Aorta (tissue), 5 donors: Measurements from ENCODE around the gene LRBA. TPM values are rescaled to one million over a fixed set of nuclear protein-coding genes. Genes with fewer than 3 reads are reported as not detected.
"Not testable (repeated sequence)": the region's sequence is repeated elsewhere in the genome, so short reads cannot be mapped to it uniquely, and the experiment has no call there.

Experiments used
- ATAC-seq: fragments of 200-7000 bp; cut with Tn5 transposase; one replicate; pipeline ENCODE4 v1.9.1; 2022; ENCODE audit warnings: moderate library complexity; ENCODE audit not compliant: low FRiP score
- DNase-seq, 2 donors: peaks; one replicate each; pipeline ENCODE4 v3.0.0-alpha.2; 2020
- H3K27ac ChIP-seq, 2 donors: one replicate each; pipeline ENCODE4 v1.5.1; 2013; ENCODE audit warnings: low read length in 2 of 2, mild to moderate bottlenecking in 2 of 2, moderate library complexity in 2 of 2, control low read depth in 1 of 2, inconsistent platforms in 1 of 2, low read depth in 1 of 2
- H3K27me3 ChIP-seq, 2 donors: one replicate each; pipeline ENCODE4 v1.6.1; 2013; ENCODE audit warnings: control low read depth in 1 of 2, low read length in 1 of 2, mild to moderate bottlenecking in 1 of 2, moderate library complexity in 1 of 2; ENCODE audit not compliant: insufficient read depth in 2 of 2, control insufficient read depth in 1 of 2
- H3K36me3 ChIP-seq, 2 donors: one replicate each; pipeline ENCODE4 v1.6.1; 2013; ENCODE audit warnings: control low read depth in 1 of 2, low read length in 1 of 2, mild to moderate bottlenecking in 1 of 2; ENCODE audit not compliant: insufficient read depth in 2 of 2, control insufficient read depth in 1 of 2
- H3K4me1 ChIP-seq, 2 donors: one replicate each; pipeline ENCODE4 v1.6.1; 2013; ENCODE audit warnings: low read length in 2 of 2, control low read depth in 1 of 2, mild to moderate bottlenecking in 1 of 2, moderate library complexity in 1 of 2; ENCODE audit not compliant: insufficient read depth in 2 of 2, control insufficient read depth in 1 of 2
- H3K4me3 ChIP-seq, 2 donors: one replicate each; pipeline ENCODE4 v1.5.1; 2013; ENCODE audit warnings: low read length in 2 of 2, control low read depth in 1 of 2, mild to moderate bottlenecking in 1 of 2
- H3K9me3 ChIP-seq: one replicate; pipeline ENCODE4 v1.6.1; 2013; ENCODE audit warnings: mild to moderate bottlenecking, low read length; ENCODE audit not compliant: control insufficient read depth
- WGBS, 2 donors: extraction: QIAGEN DNeasy Blood & Tissue Kit; methylation state at CpG; one replicate each; pipeline ENCODE4 v1.1.7; 2013; 5-methylcytosine and 5-hydroxymethylcytosine counted together
- intact Hi-C, 2 donors: fragments of 100-400 bp; cut with DNase I; formaldehyde crosslinking; loops; one replicate each; pipeline versions ENCODE4 v1.14.2 to v1.15.0; 2022
- polyA plus RNA-seq, 2 donors: library from polyadenylated mRNA; stranded (reverse); fragments of 200-250 nt; gene quantifications; one replicate each; pipeline ENCODE4 v1.2.3, GENCODE V29; 2013
- total RNA-seq, 2 donors: library from RNA; stranded (reverse); fragmentation: NEBNext Ultra II Directional; extraction: Animal tissue kit (Norgen Biotek cat#: 25700); gene quantifications; one replicate each; pipeline ENCODE4 v1.2.1, GENCODE V29; 2021
- donor health status: healthy with polysubstance abuse.
- donor health status: Bipolar disorder and iron deficiency.
- donor health status: DM: no; HTN: no; CAD: no.
- donor health status: DM: no; HTN: no; CAD: no.
- donor health status: DM: yes; HTN: yes; CAD: no.

LRBA gene
- total and polyA plus RNA-seq, 4 donors: 4.8 to 34.5 (median 15.4) TPM

GRCh38 chr4:150561143-150561737, 453.8 kb downstream of the LRBA start:
- H3K27ac ChIP-seq: no peak overlapping the region
- ATAC-seq (no peak), DNase-seq (no peak)
- no peaks in the 10 kb centered on the region for H3K36me3 ChIP-seq
- H3K4me1 ChIP-seq: no peaks in the 10 kb centered on the region
- H3K9me3 ChIP-seq: peaks cover 2% of the 10 kb centered on the region
- H3K4me3 ChIP-seq: no peak overlapping the region
- H3K27me3 ChIP-seq: no peaks in the 10 kb centered on the region
- 94 to 96% methylated on average over 2 of the region's 2 CpGs for WGBS, 2 donors
- intact Hi-C loops: no loop called here

- H3K4me1 ChIP-seq, ATAC-seq, H3K36me3 ChIP-seq, H3K9me3 ChIP-seq, intact Hi-C loops, H3K4me3 ChIP-seq, H3K27me3 ChIP-seq, DNase-seq, H3K27ac ChIP-seq: not testable (repeated sequence)
- WGBS, 2 donors: 97 to 98% methylated on average over 3 of the region's 3 CpGs
Measured at GRCh38 chr4:150557811-150558210, 457.3 kb downstream of the LRBA start.

GRCh38 chr4:150547154-150547838, 467.8 kb downstream of the LRBA start:
- no peak overlapping the region for H3K4me3 ChIP-seq
- H3K9me3 ChIP-seq: no peaks in the 10 kb centered on the region
- no peak for ATAC-seq
- H3K4me1 ChIP-seq: no peaks in the 10 kb centered on the region
- no peaks in the 10 kb centered on the region for H3K36me3 ChIP-seq
- intact Hi-C loops: no loop called here
- no peak for DNase-seq
- WGBS, 2 donors: 75 to 83% methylated on average over 4 of the region's 4 CpGs
- H3K27me3 ChIP-seq: no peaks in the 10 kb centered on the region
- no peak overlapping the region for H3K27ac ChIP-seq

GRCh38 chr4:150546286-150546685, 468.8 kb downstream of the LRBA start:
- DNase-seq: no peak
- Histone ChIP-seq H3K27ac (no peak overlapping the region), H3K9me3 (no peaks in the 10 kb centered on the region), H3K27me3 (no peaks in the 10 kb centered on the region), H3K4me3 (no peak overlapping the region), H3K4me1 (no peaks in the 10 kb centered on the region), H3K36me3 (no peaks in the 10 kb centered on the region)
- intact Hi-C loops: no loop called here
- 93 to 96% methylated on average over 2 of the region's 2 CpGs for WGBS, 2 donors
- no peak for ATAC-seq

- H3K4me3 ChIP-seq: no peak overlapping the region
- 74 to 77% methylated on average over 1 of the region's 1 CpG for WGBS, 2 donors
- no peak for ATAC-seq
Measured at GRCh38 chr4:150543042-150543441, 472.0 kb downstream of the LRBA start.

GRCh38 chr4:150541681-150542080, 473.4 kb downstream of the LRBA start:
- Histone ChIP-seq H3K4me1 (no peaks in the 10 kb centered on the region), H3K9me3 (no peaks in the 10 kb centered on the region), H3K27ac (no peak overlapping the region), H3K27me3 (no peaks in the 10 kb centered on the region), H3K4me3 (no peak overlapping the region), H3K36me3 (no peaks in the 10 kb centered on the region)
- ATAC-seq: no peak
- intact Hi-C loops: no loop called here
- 96% methylated on average over 3 of the region's 3 CpGs for WGBS, 2 donors
- no peak for DNase-seq

More at GRCh38 chr4:150543042-150543441, 472.0 kb downstream of the LRBA start:
- intact Hi-C loops: no loop called here
- no peaks in the 10 kb centered on the region for H3K36me3 ChIP-seq
- H3K27me3 ChIP-seq: no peaks in the 10 kb centered on the region
- H3K9me3 ChIP-seq: no peaks in the 10 kb centered on the region
- no peak for DNase-seq
- H3K4me1 ChIP-seq: no peaks in the 10 kb centered on the region
- no peak overlapping the region for H3K27ac ChIP-seq

GRCh38 chr4:150540959-150541360, 474.1 kb downstream of the LRBA start:
- intact Hi-C loops: no loop called here
- Histone ChIP-seq H3K4me3 (no peak overlapping the region), H3K36me3 (no peaks in the 10 kb centered on the region), H3K27ac (no peak overlapping the region), H3K4me1 (no peaks in the 10 kb centered on the region), H3K27me3 (no peaks in the 10 kb centered on the region), H3K9me3 (no peaks in the 10 kb centered on the region)
- DNase-seq (no peak), ATAC-seq (no peak)
- 53 to 63% methylated on average over 3 of the region's 3 CpGs for WGBS, 2 donors

- H3K9me3 ChIP-seq: no peaks in the 10 kb centered on the region
- intact Hi-C loops: no loop called here
- H3K4me1 ChIP-seq: no peaks in the 10 kb centered on the region
- no peak overlapping the region for H3K4me3 ChIP-seq
- H3K27me3 ChIP-seq: no peaks in the 10 kb centered on the region
- no peak overlapping the region for H3K27ac ChIP-seq
- DNase-seq: no peak
- H3K36me3 ChIP-seq: no peaks in the 10 kb centered on the region
- no peak for ATAC-seq
Measured at GRCh38 chr4:150540536-150540935, 474.5 kb downstream of the LRBA start.

GRCh38 chr4:150537911-150538310, 477.2 kb downstream of the LRBA start:
- H3K36me3 ChIP-seq, H3K4me1 ChIP-seq, DNase-seq, H3K27ac ChIP-seq, intact Hi-C loops, H3K4me3 ChIP-seq, H3K9me3 ChIP-seq, H3K27me3 ChIP-seq, ATAC-seq: not testable (repeated sequence)
- WGBS, 2 donors: 96 to 97% methylated on average over 3 of the region's 3 CpGs
